ENCODE results near the gene GP1BA.

The GP1BA gene

DNA sequence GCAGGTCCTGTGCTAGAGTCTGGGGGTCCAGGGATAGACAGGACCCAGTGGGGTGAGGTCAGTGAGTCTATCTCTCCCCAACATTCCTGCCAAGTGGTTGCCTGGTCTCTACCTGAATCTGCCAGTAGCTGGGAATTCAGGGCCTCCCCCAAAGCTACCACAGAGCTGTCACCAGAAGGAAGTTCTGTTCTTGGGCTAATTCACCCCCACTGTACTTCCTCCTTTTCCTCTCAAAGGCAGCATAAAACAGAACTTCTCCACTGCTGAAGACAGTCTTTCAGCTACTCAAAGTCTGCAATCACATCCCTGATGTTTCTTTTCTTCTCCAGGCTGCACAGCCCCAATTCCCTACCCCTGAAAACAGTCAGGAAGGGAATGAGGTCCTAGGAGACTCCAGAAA is 46.6 kb downstream of the GP1BA start:
- no peak for DNase-seq

DNA sequence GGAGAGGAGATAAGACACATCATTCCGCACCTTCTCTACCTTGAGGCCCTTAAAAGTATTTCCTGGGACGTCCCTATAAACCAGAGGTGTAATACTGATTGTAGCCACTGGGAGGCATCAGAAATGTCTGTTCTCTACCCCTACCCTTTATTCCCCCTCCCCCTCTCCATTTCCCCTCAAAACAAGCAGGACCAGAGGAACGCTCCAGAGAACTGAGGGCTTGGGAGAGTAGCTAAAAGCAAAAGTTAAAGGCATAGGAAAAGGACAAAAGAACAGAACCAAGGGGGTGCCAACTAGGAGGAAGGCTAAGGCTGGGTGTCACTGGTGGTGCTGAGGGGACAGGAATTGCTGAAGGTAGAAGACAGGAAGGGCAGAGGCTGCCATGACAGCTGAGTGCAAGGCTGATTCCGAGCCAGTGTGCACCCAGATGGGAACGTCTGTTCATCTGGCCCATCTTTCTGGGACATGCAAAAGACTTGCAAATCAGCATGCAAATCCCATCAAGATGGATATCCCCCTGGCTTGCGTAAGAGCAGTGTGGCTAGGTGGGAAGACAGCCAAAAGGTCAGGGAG is 48.7 kb downstream of the GP1BA start:
- peak in 1 of 2 experiments; percentile 22 for DNase-seq

DNA sequence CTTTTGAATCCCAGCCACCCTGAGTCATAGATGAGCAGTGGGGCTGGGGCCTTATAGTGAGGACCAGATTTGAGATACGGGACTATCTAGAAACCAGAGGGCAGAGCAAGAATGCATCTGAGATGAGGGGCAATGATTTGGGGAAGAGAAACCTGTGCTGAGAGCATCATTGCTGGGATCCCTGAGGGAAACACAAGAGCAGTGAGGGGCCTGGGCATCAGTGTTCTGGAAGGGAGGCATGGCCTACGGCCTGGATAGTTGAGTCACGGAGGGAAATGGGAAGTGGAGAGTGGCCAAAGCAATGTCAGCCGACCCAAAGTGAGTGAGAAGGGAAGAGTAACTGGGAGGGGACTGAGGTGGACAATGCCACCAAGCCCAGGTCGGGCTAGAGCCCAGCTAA is 50.2 kb downstream of the GP1BA start:
- DNase-seq, result no peak

Measured in SW 1271 (cell line).